H1 (cell line): Measurements from ENCODE around the gene SIM2. TPM values are rescaled to one million over a fixed set of nuclear protein-coding genes. Genes with fewer than 3 reads are reported as not detected.

Experiments used
- CTCF ChIA-PET: fragments of 300-600 bp; sonication (Branson Sonifier 250); formaldehyde crosslinking; loops from one replicate; lab custom pipeline; 2021; ENCODE audit not compliant: partially characterized antibody; lab: Charles Lee
- POLR2A ChIA-PET: fragments of 300-600 bp; sonication (Branson Sonifier 250); formaldehyde crosslinking; loops from one replicate; lab custom pipeline; 2021; ENCODE audit warnings: inconsistent platforms; ENCODE audit not compliant: partially characterized antibody; lab: Charles Lee
- DNase-seq, 2 experiments: peaks; one replicate each; pipeline versions ENCODE4 v3.0.0 to v3.0.0-alpha.2; 2010 to 2022; ENCODE audit warnings: low spot score in 2 of 2, low read depth in 1 of 2, mixed read lengths in 1 of 2
- FAIRE-seq: peaks from 2 replicates; lab custom pipeline; 2011; peaks lifted over from hg19 to GRCh38; lab: Jason Lieb, UNC
- H2AFZ ChIP-seq: 2 replicates; pipeline ENCODE4 v1.8.1; 2012; ENCODE audit warnings: low read length, inconsistent platforms
- H2AK5ac ChIP-seq: 2 replicates; pipeline ENCODE4 v1.6.1; 2013; ENCODE audit warnings: low read depth, low read length
- H2BK120ac ChIP-seq: replicated peaks from 2 replicates; pipeline ENCODE3; 2013; ENCODE audit warnings: low read depth, low read length, inconsistent platforms
- H2BK12ac ChIP-seq: 2 replicates; pipeline ENCODE4 v1.6.1; 2013; ENCODE audit warnings: low read depth, low read length
- H2BK15ac ChIP-seq: 2 replicates; pipeline ENCODE4 v1.6.1; 2013; ENCODE audit warnings: low read length
- H2BK20ac ChIP-seq: 2 replicates; pipeline ENCODE4 v1.6.1; 2013; ENCODE audit warnings: low read length
- H2BK5ac ChIP-seq: 2 replicates; pipeline ENCODE4 v1.6.1; 2013; ENCODE audit warnings: low read depth, low read length
- H3K14ac ChIP-seq: 2 replicates; pipeline ENCODE4 v1.6.1; 2013; ENCODE audit warnings: inconsistent platforms; ENCODE audit not compliant: insufficient read length
- H3K18ac ChIP-seq: 2 replicates; pipeline ENCODE4 v1.6.1; 2013; ENCODE audit warnings: low read length; ENCODE audit errors: extremely low read depth
- H3K23ac ChIP-seq: 2 replicates; pipeline ENCODE4 v1.6.1; 2013; ENCODE audit warnings: inconsistent platforms; ENCODE audit not compliant: insufficient read length
- H3K23me2 ChIP-seq: 2 replicates; pipeline ENCODE4 v1.6.1; 2013; ENCODE audit warnings: low read depth, low read length
- H3K27ac ChIP-seq: 2 replicates; pipeline ENCODE4 v1.6.1; 2011; ENCODE audit warnings: low read depth, low read length, inconsistent platforms
- H3K27me3 ChIP-seq, 4 experiments: replicated peaks in 1 of 4; 1 replicate in 1 of 4; 2 replicates in 3 of 4; pipeline versions ENCODE4 v1.6.1 to v1.8.1; 2011 to 2013; ENCODE audit warnings: low read length in 3 of 4, mild to moderate bottlenecking in 3 of 4, inconsistent platforms in 2 of 4, mixed read lengths in 2 of 4, moderate library complexity in 1 of 4; ENCODE audit not compliant: control insufficient read depth in 3 of 4, insufficient read depth in 3 of 4; ENCODE audit errors: extremely low read depth in 1 of 4
- H3K36me3 ChIP-seq, 4 experiments: 2 replicates each; pipeline versions ENCODE4 v1.6.1 to v1.8.1; 2011 to 2013; ENCODE audit warnings: mild to moderate bottlenecking in 4 of 4, low read length in 3 of 4, moderate library complexity in 2 of 4, control low read depth in 1 of 4, inconsistent platforms in 1 of 4; ENCODE audit not compliant: insufficient read depth in 4 of 4, control insufficient read depth in 2 of 4
- H3K4ac ChIP-seq: replicated peaks from 2 replicates; pipeline ENCODE3; 2013; ENCODE audit warnings: low read length, low read depth, mixed read lengths, inconsistent platforms; ENCODE audit not compliant: insufficient read length
- H3K4me1 ChIP-seq, 4 experiments: replicated peaks in 1 of 4; 1 replicate in 1 of 4; 2 replicates in 3 of 4; pipeline versions ENCODE4 v1.6.1 to v1.8.1; 2011 to 2013; ENCODE audit warnings: low read length in 3 of 4, inconsistent platforms in 2 of 4, mixed read lengths in 1 of 4; ENCODE audit not compliant: insufficient read depth in 4 of 4, control insufficient read depth in 3 of 4
- H3K4me2 ChIP-seq, 2 experiments: 2 replicates each; pipeline versions ENCODE4 v1.6.1 to v1.8.1; 2011 to 2013; ENCODE audit warnings: low read depth in 2 of 2, low read length in 2 of 2, control low read depth in 1 of 2, inconsistent platforms in 1 of 2, mild to moderate bottlenecking in 1 of 2; ENCODE audit not compliant: insufficient read depth in 1 of 2
- H3K4me3 ChIP-seq, 4 experiments: fragments of 200-600, 300-600 bp in 1 of 4; sonication (generic), shearing (Covaris generic), sonication (Bioruptor Twin) in 1 of 4; 2 replicates each; pipeline versions ENCODE4 v1.5.1 to v1.8.1; 2011 to 2016; ENCODE audit warnings: low read length in 4 of 4, low read depth in 3 of 4, control low read depth in 2 of 4, inconsistent platforms in 2 of 4, mild to moderate bottlenecking in 2 of 4, mixed read lengths in 1 of 4, moderate library complexity in 1 of 4; ENCODE audit not compliant: insufficient read depth in 2 of 4; ENCODE audit errors: extremely low read depth in 1 of 4
- H3K56ac ChIP-seq: replicated peaks from 2 replicates; pipeline ENCODE3; 2013; ENCODE audit warnings: low read depth, mild to moderate bottlenecking, mixed read lengths, low read length, inconsistent platforms; ENCODE audit not compliant: insufficient read length
- H3K79me1 ChIP-seq: 2 replicates; pipeline ENCODE4 v1.6.1; 2013; ENCODE audit warnings: low read depth, low read length, control low read depth
- H3K79me2 ChIP-seq, 2 experiments: 2 replicates each; pipeline versions ENCODE4 v1.6.1 to v1.8.1; 2012 to 2013; ENCODE audit warnings: low read length in 2 of 2, mild to moderate bottlenecking in 2 of 2, inconsistent platforms in 1 of 2; ENCODE audit not compliant: insufficient read depth in 2 of 2, control insufficient read depth in 1 of 2
- H3K9ac ChIP-seq, 4 experiments: replicated peaks in 1 of 4; 1 replicate in 1 of 4; 2 replicates in 3 of 4; pipeline versions ENCODE4 v1.6.1 to v1.8.1; 2011 to 2013; ENCODE audit warnings: low read depth in 3 of 4, low read length in 3 of 4, control low read depth in 2 of 4, mild to moderate bottlenecking in 2 of 4, moderate library complexity in 2 of 4, inconsistent platforms in 1 of 4; ENCODE audit errors: extremely low read depth in 1 of 4
- H3K9me3 ChIP-seq, 2 experiments: 2 replicates each; pipeline versions ENCODE4 v1.6.1 to v1.8.1; 2012 to 2013; ENCODE audit warnings: mild to moderate bottlenecking in 2 of 2, moderate library complexity in 2 of 2, control low read depth in 1 of 2, inconsistent platforms in 1 of 2, low read depth in 1 of 2, low read length in 1 of 2, mixed read lengths in 1 of 2; ENCODE audit not compliant: insufficient read depth in 2 of 2
- H4K20me1 ChIP-seq, 2 experiments: replicated peaks in 1 of 2; 2 replicates each; pipeline versions ENCODE3 to v1.8.1; 2011 to 2013; ENCODE audit warnings: inconsistent platforms in 2 of 2, low read length in 2 of 2, mild to moderate bottlenecking in 1 of 2; ENCODE audit not compliant: insufficient read depth in 2 of 2, control insufficient read depth in 1 of 2
- H4K5ac ChIP-seq: 2 replicates; pipeline ENCODE4 v1.6.1; 2013; ENCODE audit warnings: low read length, low read depth, mixed read lengths, inconsistent platforms; ENCODE audit not compliant: insufficient read length
- H4K8ac ChIP-seq: 2 replicates; pipeline ENCODE4 v1.8.0; 2013; ENCODE audit warnings: mild to moderate bottlenecking, moderate library complexity, low read length, inconsistent platforms; ENCODE audit not compliant: insufficient read depth; ENCODE audit errors: extremely low read depth
- H4K91ac ChIP-seq: replicated peaks from 2 replicates; pipeline ENCODE3; 2013; ENCODE audit warnings: low read length, mixed read lengths, inconsistent platforms; ENCODE audit not compliant: insufficient read length
- ATF3 ChIP-seq: IDR thresholded peaks from 2 replicates; pipeline ENCODE4 v1.6.1; 2011; ENCODE audit warnings: low read depth, mild to moderate bottlenecking, low read length; ENCODE audit not compliant: insufficient read depth
- BACH1 ChIP-seq: IDR thresholded peaks from 2 replicates; pipeline ENCODE4 v1.6.1; 2012; ENCODE audit warnings: low read length, improper control_type of control experiment
- CREB1 ChIP-seq: IDR thresholded peaks from 2 replicates; pipeline ENCODE4 v1.6.1; 2012; ENCODE audit warnings: inconsistent platforms
- NANOG ChIP-seq: IDR thresholded peaks from 2 replicates; pipeline ENCODE4 v1.6.1; 2011; ENCODE audit warnings: low read length, low read depth, mild to moderate bottlenecking, inconsistent platforms; ENCODE audit not compliant: insufficient read depth, poor library complexity, severe bottlenecking
- POLR2A ChIP-seq, 2 experiments: IDR thresholded peaks; 1 replicate in 1 of 2; 2 replicates in 1 of 2; pipeline ENCODE4 v1.6.1; 2011; ENCODE audit warnings: low read depth in 2 of 2, low read length in 2 of 2, mild to moderate bottlenecking in 2 of 2; ENCODE audit errors: control extremely low read depth in 1 of 2
- RAD21 ChIP-seq, 2 experiments: IDR thresholded peaks in 1 of 2; conservative IDR thresholded peaks in 1 of 2; 2 replicates each; pipeline ENCODE4 v1.6.1; 2011; ENCODE audit warnings: low read depth in 2 of 2, low read length in 2 of 2, improper control_type of control experiment in 1 of 2, inconsistent platforms in 1 of 2, mild to moderate bottlenecking in 1 of 2, moderate library complexity in 1 of 2
- RBBP5 ChIP-seq: IDR thresholded peaks from 2 replicates; pipeline ENCODE4 v1.7.1; 2012; ENCODE audit warnings: low read depth, mild to moderate bottlenecking, inconsistent platforms, low read length, moderate library complexity, borderline replicate concordance
- SIRT6 ChIP-seq: IDR thresholded peaks from one replicate; pipeline ENCODE4 v1.7.1; 2012; ENCODE audit warnings: low read length, inconsistent platforms
- SP2 ChIP-seq: IDR thresholded peaks from 2 replicates; pipeline ENCODE4 v1.6.1; 2012; ENCODE audit warnings: mild to moderate bottlenecking, low read length, inconsistent platforms
- TAF7 ChIP-seq: optimal IDR thresholded peaks from 2 replicates; pipeline ENCODE3; 2011; ENCODE audit warnings: low read depth, mild to moderate bottlenecking, inconsistent platforms, low read length, moderate library complexity, borderline replicate concordance
- TEAD4 ChIP-seq: IDR thresholded peaks from 2 replicates; pipeline ENCODE4 v1.6.1; 2012; ENCODE audit warnings: low read depth, low read length, inconsistent platforms, mixed read lengths
- USF2 ChIP-seq: IDR thresholded peaks from 2 replicates; pipeline ENCODE4 v1.6.1; 2011; ENCODE audit warnings: low read length, improper control_type of control experiment
- YY1 ChIP-seq: IDR thresholded peaks from 2 replicates; pipeline ENCODE4 v1.6.1; 2011; ENCODE audit warnings: low read depth, mild to moderate bottlenecking, low read length
- WGBS, 2 experiments: shearing (Covaris generic) in 1 of 2; methylation state at CpG; one replicate each; pipeline versions ENCODE4 v1.1.6 to v1.1.7; 2013 to 2015; ENCODE audit warnings: low lambda C conversion rate in 2 of 2, mixed read lengths in 2 of 2, inconsistent platforms in 1 of 2, low coverage in 1 of 2, missing lambda C conversion rate in 1 of 2; ENCODE audit not compliant: insufficient replicate concordance in 2 of 2, insufficient coverage in 1 of 2, insufficient read length in 1 of 2; ENCODE audit errors: extremely low coverage in 1 of 2, missing lambda C conversion rate in 1 of 2; 5-methylcytosine and 5-hydroxymethylcytosine counted together
- polyA plus RNA-seq, 7 experiments: library from polyadenylated mRNA; depleted of rRNA in 3 of 7; stranded (reverse) in 5 of 7; unstranded in 2 of 7; fragments of >200 nt in 5 of 7; fragments of 200-250 nt in 2 of 7; gene quantifications; 1 replicate in 5 of 7; 2 replicates in 1 of 7; 4 replicates in 1 of 7; pipeline versions ENCODE4 v1.2.1 to v1.2.3, GENCODE V29; 2011 to 2013; ENCODE audit warnings: missing spikeins in 2 of 7, mixed read lengths in 2 of 7
- total RNA-seq: library from RNA; stranded (reverse); fragmentation: NEBNext Ultra II Directional; extraction: Animal tissue kit (Norgen Biotek cat#: 25700); gene quantifications from 2 replicates; pipeline ENCODE4 v1.2.1, GENCODE V29; 2021

Gene SIM2
- total and polyA plus RNA-seq, 2 of the 8 experiments (the other 6 are each of a cell fraction or from before 2014, with no cell fraction given): 0.05 to 0.26 TPM

GRCh38 chr21:36753556-36753955 lies 54.6 kb downstream of the SIM2 start:
- no peak for FAIRE-seq
- H3K27me3 ChIP-seq: peaks cover 0 to 4% (median 2%) of the 10 kb centered on the region in 4 experiments; a peak in 4 of 7 replicates
- ChIA-PET CTCF (interaction anchor here (0.6 to 2.9 kb wide), 5 partner anchors 9 to 100 kb away, joined by 3 to 10 read pairs (median 9); no protein-coding TSS in a partner anchor), POLR2A (interaction anchor here (0.7 kb wide), 1 partner anchor 782 kb away, joined by 3 read pairs; no protein-coding TSS in a partner anchor)
- H3K9ac ChIP-seq: no peak overlapping the region
- no peak overlapping the region for H2BK12ac ChIP-seq
- peaks cover 3% of the 10 kb centered on the region for H3K23me2 ChIP-seq
- H3K18ac ChIP-seq: no peak overlapping the region
- no peaks in the 10 kb centered on the region for H4K20me1 ChIP-seq
- WGBS, 2 experiments: 89% methylated on average over 3 of the region's 3 CpGs; no CpG with 5 or more reads in 1 of the 2 experiments
- no peak overlapping the region for H2AK5ac ChIP-seq
- H2AFZ ChIP-seq: no peak overlapping the region
- H3K4me1 ChIP-seq: peaks cover 15 to 24% (median 21%) of the 10 kb centered on the region in 4 experiments
- H3K79me1 ChIP-seq: no peaks in the 10 kb centered on the region
- H3K4me2 ChIP-seq: no peak overlapping the region
- no peak overlapping the region for H3K4me3 ChIP-seq
- H3K36me3 ChIP-seq: no peaks in the 10 kb centered on the region
- DNase-seq: no peak
- H3K27ac ChIP-seq: no peak overlapping the region
- no peak overlapping the region for H2BK5ac ChIP-seq
- H4K8ac ChIP-seq: no peak overlapping the region
- H2BK15ac ChIP-seq: no peak overlapping the region
- H4K91ac ChIP-seq: no peak overlapping the region
- no peak overlapping the region for H2BK120ac ChIP-seq
- no peak overlapping the region for H3K4ac ChIP-seq
- H3K79me2 ChIP-seq: no peaks in the 10 kb centered on the region
- no peak overlapping the region for H2BK20ac ChIP-seq
- H3K9me3 ChIP-seq: no peaks in the 10 kb centered on the region
- H3K14ac ChIP-seq: no peak overlapping the region
- H3K56ac ChIP-seq: no peak overlapping the region
- H3K23ac ChIP-seq: no peak overlapping the region
- H4K5ac ChIP-seq: no peak overlapping the region
- TF ChIP-seq TEAD4 (no peak), SP2 (no peak), SIRT6 (no peak), ATF3 (no peak), RBBP5 (no peak), BACH1 (no peak), TAF7 (no peak), CREB1 (no peak), USF2 (no peak), NANOG (no peak), POLR2A (IDR thresholded peaks at IDR 0.05; ENCODE audit: control extremely low read depth in 1 of 2, low read depth in 2 of 2, low read length in 2 of 2) (no peak), RAD21 (IDR thresholded peaks at IDR 0.05 in 1 of 2, conservative IDR thresholded peaks at IDR 0.05 in 1 of 2; ENCODE audit: low read depth in 2 of 2, low read length in 2 of 2) (no peak), YY1 (no peak)
